Measurements from ENCODE around the gene TMEM263. TPM values are rescaled to one million over a fixed set of nuclear protein-coding genes. Genes with fewer than 3 reads are reported as not detected.

The TMEM263 gene
- total and polyA plus RNA-seq, 9 of the 15 experiments (the other 6 are each of a cell fraction or from before 2014, with no cell fraction given) = 12.6 to 36.7 (median 24.4) TPM

DNA sequence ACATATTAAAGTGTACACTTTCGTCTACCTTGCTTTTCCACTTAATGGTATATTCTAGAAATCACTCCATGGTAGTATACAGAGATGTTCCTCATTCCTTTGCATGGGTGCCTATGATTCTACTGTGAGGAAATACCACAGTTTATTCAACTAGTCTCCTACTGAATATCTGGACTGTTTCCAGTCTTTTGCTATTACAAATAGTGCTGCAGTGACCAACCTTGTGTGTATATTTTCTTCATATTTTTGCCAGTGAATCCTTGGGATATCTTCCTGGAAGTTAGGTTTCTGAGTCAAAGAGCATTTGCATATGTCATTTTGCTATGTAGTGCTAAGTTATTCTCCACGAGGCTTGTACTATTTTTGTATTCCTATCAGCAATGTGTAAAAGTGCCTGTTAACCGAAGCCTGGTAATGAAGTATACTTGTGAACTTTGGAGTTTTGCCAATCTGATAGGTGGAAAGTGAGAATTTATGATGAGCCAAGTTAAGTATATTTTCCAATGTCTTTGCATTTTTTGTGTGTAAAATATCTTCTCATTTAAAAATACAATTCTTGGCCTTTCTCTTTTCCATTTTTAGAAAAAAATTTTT, 31.3 kb upstream of the TMEM263 start (continued):
- no peak for TF ChIP-seq CREB3L1 (IDR thresholded peaks at IDR 0.05; ENCODE audit: borderline replicate concordance, low read depth)
- TF ChIP-seq FOXJ2 (tag; IDR thresholded peaks at IDR 0.05) = no peak
- no peak for TF ChIP-seq ZNF398 (CRISPR knock-in tag; IDR thresholded peaks at IDR 0.05)
- TF ChIP-seq ZNF239 (CRISPR knock-in tag; IDR thresholded peaks at IDR 0.05) = no peak
- TF ChIP-seq NFIC (IDR thresholded peaks at IDR 0.05) = peak; percentile 71
- no peak for TF ChIP-seq ARID3B (CRISPR knock-in tag; IDR thresholded peaks at IDR 0.05; ENCODE audit: borderline replicate concordance)
- TF ChIP-seq NR2C1 (IDR thresholded peaks at IDR 0.05) = no peak
- TF ChIP-seq NR2C1 (tag; IDR thresholded peaks at IDR 0.05) = no peak
- no peak for TF ChIP-seq NFRKB (IDR thresholded peaks at IDR 0.05; ENCODE audit: low read depth)
- 0 out of 2 replicates have a peak, but pooled peaks have one; percentile 20 for TF ChIP-seq HMBOX1 (IDR thresholded peaks at IDR 0.05)
